GM18505 (cell line): Measurements from ENCODE around the gene CLOCK.

ENCODE experiments used
- ATAC-seq: cut with Tn5 transposase; IDR thresholded peaks from one replicate; pipeline ENCODE4 v1.9.1; 2021; ENCODE audit not compliant: unreplicated experiment
- POLR2A ChIP-seq: IDR thresholded peaks from 4 replicates; pipeline ENCODE4 v1.6.1; 2011; ENCODE audit warnings: borderline replicate concordance; ENCODE audit not compliant: insufficient read depth, insufficient read length; ENCODE audit errors: extremely low read depth

CLOCK gene

DNA sequence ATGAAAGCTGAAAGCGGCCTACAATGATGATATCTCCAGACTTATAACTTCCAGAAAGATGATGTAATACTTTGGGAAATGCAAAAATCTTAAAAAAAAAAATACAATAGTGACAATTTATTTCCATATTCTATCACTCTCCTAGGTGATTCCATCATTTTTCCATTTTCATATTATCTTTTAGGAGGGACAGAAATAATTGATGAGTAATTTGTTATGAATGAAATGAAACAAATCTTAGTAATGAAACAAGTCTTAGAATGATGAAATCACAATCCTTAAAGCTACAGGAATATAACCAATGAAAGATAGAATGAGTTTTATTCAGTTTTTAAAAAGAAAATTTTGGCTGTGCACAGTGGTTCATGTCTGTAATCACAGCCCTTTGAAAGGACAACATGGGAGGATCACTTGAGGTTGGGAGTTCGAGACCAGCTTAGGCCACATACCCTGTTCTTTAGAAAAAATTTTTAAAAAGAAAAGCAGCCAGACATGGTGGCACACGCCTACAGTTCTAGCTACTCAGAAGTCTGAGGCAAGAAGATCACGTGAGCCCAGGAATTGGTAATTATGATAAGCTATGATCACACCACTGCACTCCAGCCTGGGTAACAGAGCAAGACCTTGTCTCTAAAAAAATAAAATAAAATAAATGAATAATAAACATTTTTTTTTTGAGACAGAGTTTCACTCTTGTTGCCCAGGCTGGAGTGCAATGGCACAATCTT, 21.7 kb downstream of the CLOCK start:
- no peak for TF ChIP-seq POLR2A
- ATAC-seq = no peak

DNA sequence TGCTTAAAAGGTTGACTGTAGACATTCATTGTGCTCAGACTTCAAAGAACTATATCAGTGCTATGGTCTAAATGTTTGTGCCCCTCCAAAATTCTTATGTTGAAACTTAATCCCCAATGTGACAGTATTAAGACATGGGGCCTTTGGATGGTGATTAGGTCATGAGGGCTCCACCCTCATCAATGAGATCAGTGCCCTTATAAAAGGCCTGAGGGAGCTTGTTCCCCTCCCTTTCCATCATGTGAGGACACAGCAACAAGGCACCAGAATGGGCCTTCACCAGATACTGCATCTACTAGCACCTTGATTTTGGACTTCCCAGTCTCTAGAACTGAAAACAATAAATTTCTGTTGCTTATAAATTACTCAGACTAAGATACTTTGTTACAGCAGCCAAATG, 28.3 kb downstream of the CLOCK start:
- no peak for TF ChIP-seq POLR2A
- no peak for ATAC-seq

DNA sequence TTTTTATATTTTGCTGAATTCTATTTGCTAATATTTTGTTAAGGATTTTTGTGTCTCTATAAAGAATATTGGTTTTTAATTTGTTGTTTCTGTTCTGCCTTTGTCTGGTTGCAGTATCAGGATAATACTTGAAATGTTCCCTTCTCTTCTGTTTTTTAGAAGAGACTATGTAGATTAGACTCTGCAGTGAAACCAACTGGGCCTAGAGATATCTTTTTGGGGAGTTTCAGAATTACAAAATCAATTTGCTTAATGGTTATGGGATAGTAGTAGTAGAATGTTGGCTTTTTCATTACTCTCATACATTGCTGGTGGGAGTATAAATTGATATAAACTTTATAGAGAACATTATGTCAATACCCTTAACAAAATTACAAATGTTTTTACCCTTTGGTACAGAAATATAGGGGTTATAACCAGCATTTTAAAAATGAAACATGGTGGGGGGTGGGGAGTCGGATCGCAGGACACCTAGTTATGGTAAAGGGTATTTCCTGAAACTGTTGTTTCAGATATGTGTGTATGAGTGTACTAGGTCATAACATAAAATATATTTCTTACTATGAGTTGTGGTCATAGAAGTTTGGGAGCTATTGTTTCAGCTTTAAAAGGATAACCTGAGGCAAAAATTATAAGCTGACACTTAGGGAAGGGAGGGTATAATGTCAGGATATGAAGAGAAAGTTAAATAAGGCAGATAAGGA, 29.0 kb downstream of the CLOCK start:
- no peak for TF ChIP-seq POLR2A
- peak; percentile 73 for ATAC-seq

DNA sequence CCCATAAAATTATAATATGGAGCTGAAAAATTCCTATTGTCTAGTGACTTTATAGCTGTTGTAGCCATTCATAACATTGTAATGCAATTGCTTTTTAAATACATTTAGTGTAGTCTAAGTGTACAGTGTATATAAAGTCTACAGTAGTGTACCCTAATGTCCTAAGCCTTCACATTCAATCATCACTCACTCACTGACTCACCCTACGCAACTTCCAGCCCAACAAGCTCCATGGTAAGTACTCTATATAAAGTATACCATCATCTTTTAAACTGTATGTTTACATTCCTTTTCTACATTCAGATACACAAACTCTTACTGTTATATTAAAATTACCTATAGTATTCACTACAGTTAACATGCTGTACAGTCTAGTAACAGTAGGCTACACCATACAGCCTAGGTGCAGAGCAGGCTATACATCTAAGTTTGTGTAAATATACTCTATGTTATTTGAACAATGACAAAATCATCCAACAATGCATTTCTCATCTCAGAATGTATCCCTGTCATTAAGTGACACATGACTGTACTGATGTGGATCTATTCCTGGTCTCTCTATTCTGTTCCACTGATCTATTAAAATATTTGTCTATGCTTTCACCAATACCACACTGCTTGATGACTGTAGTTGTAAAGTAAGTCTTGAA, 33.7 kb downstream of the CLOCK start:
- no peak for TF ChIP-seq POLR2A
- no peak for ATAC-seq

DNA sequence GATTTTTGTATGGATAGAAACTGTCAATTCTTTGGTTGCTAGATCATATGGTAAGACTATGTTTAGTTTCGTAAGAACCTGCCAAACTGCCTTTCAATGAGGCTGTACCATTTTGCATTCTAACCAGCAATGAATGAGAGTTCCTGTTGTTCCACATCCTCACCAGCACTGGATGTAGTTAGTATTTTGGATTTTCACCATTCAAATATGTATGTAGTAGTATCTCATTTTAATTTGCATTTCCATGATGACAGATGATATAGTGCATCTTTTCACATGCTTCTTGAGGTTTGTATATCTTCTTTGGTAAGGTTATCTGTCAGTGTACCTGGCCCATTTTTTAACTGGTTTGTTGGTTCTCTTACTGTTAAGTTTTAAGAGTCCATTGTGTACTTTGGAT, 34.6 kb downstream of the CLOCK start:
- no peak for TF ChIP-seq POLR2A
- ATAC-seq = no peak

DNA sequence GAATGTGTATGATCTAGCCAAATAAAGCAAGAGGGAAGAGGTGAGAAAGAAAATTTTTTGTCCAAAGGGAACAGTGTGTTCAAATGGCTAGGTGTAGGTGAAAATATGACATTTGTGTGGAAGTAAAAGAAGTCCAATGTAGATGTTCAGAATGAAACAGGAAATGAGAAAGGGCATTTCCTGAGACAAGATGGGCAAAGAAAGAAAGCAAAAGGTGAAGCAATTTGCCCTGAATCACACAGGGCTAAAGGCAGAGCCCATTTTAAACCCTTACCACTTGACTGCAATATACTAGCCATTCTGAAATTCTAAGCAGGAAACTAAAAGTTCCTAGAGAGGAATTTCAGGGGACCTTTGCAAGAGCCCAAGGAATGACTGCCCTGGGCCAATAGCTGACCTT, 36.0 kb downstream of the CLOCK start:
- ATAC-seq = no peak
- no peak for TF ChIP-seq POLR2A

DNA sequence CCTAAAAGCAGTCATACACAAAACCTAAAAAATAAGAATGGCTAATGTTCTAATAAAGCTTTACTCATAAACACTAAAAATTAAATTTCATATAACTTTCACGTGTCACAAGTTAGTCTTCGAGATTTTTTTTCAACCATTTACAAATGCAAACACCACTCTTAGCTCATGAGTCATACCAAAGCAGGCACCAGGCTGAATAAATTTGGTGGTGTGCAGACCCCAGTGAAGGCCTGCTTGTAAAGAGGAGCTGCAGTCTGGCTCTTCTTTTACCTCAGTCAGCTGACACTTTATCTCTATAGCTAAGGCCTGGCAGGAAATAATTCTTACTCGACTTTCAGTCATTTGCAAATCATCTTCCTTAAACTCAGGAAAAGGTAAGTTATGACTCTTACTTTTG, 37.4 kb downstream of the CLOCK start:
- ATAC-seq = no peak
- TF ChIP-seq POLR2A = no peak

DNA sequence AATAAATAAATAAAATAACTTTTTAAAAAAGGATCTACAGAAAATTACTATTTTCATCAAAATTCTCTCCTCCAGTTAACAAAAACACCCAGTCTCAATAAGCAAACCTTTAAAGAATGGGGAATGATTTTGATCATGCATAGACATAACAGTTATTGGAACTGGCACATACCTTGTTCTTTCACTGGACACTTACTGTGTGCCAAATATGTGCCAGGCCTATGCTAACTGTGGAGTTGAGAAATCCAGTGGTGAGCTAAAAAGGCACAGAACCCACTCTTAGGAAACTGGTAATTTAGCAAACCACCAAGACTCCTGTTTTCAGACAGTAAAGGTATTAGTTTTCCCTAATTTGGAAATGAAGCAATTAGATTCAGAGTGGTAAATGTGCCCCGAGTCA, 39.1 kb downstream of the CLOCK start:
- ATAC-seq = no peak
- no peak for TF ChIP-seq POLR2A

DNA sequence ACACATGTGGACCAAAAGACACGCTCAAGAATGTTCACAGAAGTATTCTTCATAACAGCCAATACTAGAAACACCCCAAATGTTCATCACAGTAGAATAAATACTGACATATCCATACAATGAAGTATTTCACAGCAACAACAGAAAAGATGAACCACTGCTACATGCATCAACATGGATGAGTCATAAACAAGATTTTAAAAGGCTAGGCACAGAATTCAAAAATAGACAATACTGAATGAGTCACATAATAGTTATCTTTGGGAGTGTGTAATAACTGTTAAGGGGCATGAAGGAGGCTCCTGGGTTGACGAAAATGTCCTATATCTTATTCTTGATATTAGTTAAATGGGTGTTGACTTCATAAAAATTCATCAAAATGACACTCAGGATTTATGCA, 43.5 kb downstream of the CLOCK start:
- no peak for ATAC-seq
- no peak for TF ChIP-seq POLR2A

DNA sequence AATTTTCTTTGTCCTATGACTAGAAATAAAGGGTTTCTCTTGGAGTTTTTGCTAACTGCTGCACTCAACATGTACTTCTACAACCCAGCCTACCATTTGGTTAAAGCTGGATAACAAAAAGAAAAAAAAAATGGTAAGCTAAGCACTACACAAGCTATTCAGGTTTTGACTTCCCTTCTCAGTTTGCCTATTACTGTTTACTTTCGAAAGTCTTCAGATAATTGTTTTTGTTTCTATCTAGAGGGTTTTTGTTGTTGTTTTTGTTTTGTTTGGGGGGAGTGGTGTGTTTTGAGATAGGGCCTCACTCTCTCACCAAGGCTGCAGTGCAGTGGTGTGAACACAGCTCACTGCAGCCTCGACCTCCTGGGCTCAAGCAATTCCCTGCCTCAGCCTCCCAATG, 46.6 kb downstream of the CLOCK start:
- TF ChIP-seq POLR2A = no peak
- no peak for ATAC-seq

DNA sequence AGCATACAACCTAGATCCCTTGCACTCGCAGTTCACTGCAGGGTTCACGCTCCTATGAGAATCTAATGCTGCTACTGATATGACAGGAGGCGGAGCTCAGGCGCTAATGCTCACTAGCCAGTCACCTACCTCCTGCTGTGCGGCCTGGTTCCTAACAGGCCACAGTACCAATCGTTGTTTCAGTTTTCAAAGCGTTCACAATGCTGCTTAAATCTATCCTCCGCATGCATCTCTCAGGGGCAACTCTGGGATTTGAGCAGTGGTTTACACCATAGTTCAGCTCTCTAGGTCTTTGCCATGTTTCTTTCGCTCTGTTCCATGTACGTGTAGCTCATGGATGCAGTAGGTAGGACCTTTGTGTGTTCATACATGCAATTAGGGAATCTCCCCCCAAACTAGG, 47.2 kb downstream of the CLOCK start:
- ATAC-seq = no peak
- no peak for TF ChIP-seq POLR2A

DNA sequence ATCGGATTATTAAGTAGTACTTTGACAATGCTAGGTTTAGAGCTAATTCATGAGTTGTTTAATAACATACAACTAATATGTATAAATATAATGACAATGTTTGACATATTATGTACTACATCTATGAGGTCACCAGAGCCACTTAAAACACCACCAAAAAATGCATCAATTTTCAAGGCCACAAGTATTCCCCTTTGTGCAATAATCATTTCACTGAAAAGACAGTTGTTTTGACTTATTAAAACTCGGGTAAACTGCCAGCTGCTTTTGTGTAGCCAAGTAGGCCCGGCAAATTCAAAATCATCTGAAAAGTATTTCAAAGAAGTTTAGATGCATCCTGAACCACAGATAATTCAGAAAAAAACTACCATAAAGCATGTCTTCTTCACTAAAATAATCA, 48.7 kb downstream of the CLOCK start:
- no peak for ATAC-seq
- no peak for TF ChIP-seq POLR2A

DNA sequence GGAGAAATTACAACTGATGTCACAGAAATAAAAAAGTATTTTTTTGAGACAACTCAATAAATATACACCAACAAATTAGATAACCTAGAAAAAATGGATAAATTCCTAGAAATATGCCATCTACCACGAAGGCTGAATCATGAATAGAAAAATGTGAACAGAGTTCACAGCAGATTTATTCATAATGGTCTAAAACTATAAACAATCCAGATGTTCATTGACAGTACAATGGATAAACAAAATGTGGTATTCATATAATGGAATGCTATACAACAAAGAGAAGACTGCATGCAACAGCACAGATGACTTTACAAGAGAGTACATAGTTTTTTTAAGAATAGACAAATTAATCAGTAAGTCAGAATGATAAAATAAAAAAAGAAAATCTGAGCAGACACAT, 55.2 kb downstream of the CLOCK start:
- no peak for ATAC-seq
- TF ChIP-seq POLR2A = no peak

DNA sequence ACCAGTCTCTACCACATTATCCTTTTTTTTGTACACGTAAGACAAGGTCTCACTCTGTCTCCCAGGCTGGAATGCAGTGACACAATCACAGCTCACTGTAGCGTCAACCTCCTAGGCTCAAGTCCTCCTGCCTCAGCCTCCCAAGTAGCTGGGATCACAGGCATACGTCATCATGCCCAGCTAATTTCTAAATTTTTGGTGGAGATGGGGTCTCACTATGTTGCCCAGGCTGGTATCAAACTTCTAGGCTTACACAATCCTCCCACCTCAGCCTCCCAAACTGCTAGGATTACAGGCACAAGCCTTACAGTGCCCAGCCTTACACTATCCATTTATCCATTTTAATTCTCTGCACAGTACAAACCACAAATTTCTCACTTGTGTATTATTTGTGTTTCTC, 58.0 kb downstream of the CLOCK start:
- ATAC-seq = no peak
- no peak for TF ChIP-seq POLR2A
